Lower leg skin (tissue), 3 donors: ENCODE measurements around the gene CETN1.

Experiments
- POLR2A ChIP-seq, 2 donors: fragments of 450-650 bp; IDR thresholded peaks; one replicate each; pipeline ENCODE4 v1.6.1; 2016 to 2017; ENCODE audit warnings: antibody characterized with exemption in 2 of 2, mild to moderate bottlenecking in 1 of 2, moderate library complexity in 1 of 2
- TF ChIP-seq, protein P1 (sequence below), 3 donors: fragments of 450-650 bp; IDR thresholded peaks; one replicate each; pipeline ENCODE4 v1.5.1; 2016; ENCODE audit warnings: antibody characterized with exemption in 3 of 3, mild to moderate bottlenecking in 3 of 3, moderate library complexity in 2 of 3

DNA sequence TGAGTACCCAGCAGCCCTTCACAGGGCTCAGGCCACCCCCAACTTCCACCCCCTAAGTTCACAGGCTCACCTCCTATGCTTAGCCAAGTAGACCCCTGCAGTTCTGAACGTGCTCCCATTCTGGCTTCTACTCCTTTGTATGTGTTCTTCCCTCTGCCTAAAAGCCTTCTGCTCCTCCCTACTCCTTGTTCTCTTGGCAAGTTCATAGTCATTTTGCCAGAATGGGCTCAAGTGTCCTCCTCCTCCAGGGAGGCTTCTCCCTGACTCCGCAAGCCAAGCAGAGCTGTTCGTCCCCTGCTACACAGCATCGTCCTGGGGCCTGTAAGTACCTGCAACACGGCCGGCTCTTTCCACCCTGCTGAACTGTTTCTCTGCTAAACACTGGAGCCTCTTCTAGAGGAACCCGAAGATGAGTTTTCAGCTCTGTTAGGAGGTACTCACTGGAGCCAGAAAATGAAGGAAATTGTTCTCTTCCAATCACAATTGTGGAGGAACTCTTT, 14.6 kb upstream of the CETN1 start:
- TF ChIP-seq, protein P1, sequence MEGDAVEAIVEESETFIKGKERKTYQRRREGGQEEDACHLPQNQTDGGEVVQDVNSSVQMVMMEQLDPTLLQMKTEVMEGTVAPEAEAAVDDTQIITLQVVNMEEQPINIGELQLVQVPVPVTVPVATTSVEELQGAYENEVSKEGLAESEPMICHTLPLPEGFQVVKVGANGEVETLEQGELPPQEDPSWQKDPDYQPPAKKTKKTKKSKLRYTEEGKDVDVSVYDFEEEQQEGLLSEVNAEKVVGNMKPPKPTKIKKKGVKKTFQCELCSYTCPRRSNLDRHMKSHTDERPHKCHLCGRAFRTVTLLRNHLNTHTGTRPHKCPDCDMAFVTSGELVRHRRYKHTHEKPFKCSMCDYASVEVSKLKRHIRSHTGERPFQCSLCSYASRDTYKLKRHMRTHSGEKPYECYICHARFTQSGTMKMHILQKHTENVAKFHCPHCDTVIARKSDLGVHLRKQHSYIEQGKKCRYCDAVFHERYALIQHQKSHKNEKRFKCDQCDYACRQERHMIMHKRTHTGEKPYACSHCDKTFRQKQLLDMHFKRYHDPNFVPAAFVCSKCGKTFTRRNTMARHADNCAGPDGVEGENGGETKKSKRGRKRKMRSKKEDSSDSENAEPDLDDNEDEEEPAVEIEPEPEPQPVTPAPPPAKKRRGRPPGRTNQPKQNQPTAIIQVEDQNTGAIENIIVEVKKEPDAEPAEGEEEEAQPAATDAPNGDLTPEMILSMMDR (IDR thresholded peaks at IDR 0.05): no peak
- no peak for TF ChIP-seq POLR2A (IDR thresholded peaks at IDR 0.05)
